ENCODE results near the gene ZIC2. TPM values are rescaled to one million over a fixed set of nuclear protein-coding genes. Genes with fewer than 3 reads are reported as not detected.
"Not testable (repeated sequence)": the region's sequence is repeated elsewhere in the genome, so short reads cannot be mapped to it uniquely, and the experiment has no call there.

Gene ZIC2
- total RNA-seq (ENCODE audit: insufficient read depth, low replicate concordance), result not detected

DNA sequence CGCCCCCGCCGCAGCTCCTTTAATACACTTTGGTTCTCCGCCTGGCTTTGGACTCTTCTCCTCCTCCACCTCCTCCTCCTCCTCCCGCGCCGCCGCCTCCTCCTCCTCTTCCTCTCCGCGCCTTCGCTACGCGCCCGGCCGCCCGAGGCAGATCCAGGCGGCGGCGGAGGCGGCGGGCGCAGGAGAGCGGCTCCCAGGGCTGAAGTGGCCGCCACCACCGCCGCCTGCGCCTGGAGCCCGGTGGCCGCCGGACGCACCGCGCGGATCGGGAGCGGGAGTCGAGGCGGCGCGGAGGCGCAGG is at the start of gene ZIC2:
Gene ZIC2 (plus strand): TSS at position 50 of the 301 bp plus-strand sequence. CDS start 281 bp downstream, outside the sequence.
- DNase-seq (ENCODE audit: low spot score), result no peak

DNA sequence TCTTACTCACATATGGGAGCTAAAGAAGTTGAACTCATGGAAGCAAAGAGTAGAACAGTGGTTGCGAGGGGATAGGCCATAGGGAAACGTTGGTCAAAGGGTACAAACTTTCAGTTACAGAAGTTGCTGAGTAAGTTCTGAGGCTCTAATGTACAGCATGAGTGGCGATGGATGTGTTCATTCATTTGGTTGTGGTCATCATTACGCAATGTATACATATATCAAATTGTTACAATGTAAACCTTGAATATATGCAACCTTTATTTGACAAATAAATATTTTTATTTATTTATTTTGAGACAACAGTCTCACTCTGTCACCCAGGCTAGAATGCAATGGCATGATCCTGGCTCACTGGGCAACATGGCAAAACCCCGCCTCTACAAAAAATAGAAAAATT is 48.7 kb upstream of the ZIC2 start:
- no peak for DNase-seq (ENCODE audit: low spot score)

DNA sequence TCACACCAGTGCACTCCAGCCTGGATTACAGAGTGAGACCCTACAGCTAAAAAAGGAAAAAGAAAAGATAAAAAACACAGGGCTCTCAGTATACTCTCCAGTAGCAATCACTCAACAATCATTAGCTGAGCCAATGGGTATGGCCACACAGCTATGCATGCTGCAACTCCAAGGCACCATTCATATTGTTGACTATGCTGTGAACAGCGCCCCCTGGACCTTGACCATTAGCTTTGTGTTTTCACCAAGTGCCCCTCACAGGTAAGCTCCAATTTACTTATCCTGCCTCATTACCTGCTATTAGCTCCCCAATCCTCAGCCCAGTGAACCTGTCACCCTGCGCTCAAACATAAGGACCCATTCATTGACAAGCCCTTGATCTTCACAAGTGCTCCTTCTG is 45.8 kb upstream of the ZIC2 start:
- DNase-seq (ENCODE audit: low spot score), result no peak

DNA sequence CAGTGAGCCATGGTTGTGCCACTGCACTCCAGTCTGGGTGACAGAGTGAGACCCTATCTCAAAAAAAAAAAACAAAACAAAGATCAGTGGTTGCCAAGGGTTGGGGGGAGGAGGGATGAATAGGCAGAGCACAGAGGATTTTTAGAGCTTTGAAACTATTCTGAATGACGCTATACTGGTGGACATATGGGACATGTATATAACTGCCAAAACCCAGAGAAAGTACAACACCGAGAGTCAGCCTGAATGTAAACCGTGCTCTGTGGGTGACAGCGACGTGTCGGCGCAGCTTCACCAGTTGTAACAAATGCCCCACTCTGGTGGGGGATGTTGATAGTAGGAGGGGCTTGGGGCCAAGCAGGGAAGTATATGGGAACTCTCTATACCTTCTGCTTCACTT is 42.9 kb upstream of the ZIC2 start:
- DNase-seq (ENCODE audit: low spot score), result no peak

DNA sequence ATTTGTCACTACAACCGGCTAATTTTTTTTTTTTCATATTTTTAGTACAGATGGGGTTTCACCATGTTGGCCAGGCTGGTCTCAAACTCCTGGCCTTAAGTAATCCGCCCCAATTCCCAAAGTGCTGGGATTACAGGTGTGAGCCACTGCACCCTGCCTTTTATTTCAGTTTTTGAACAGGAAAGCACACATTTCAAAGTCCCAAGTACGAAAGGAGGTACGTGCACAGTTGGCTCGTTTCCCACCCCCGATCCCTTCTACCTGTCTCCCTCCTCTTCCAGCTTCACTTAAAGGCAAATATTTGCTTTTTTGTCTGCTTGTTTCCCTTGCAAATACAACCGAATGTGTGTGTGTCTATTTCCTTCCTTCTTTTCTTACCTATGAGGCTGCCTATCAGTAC is 40.5 kb upstream of the ZIC2 start:
- no peak for DNase-seq (ENCODE audit: low spot score)

DNA sequence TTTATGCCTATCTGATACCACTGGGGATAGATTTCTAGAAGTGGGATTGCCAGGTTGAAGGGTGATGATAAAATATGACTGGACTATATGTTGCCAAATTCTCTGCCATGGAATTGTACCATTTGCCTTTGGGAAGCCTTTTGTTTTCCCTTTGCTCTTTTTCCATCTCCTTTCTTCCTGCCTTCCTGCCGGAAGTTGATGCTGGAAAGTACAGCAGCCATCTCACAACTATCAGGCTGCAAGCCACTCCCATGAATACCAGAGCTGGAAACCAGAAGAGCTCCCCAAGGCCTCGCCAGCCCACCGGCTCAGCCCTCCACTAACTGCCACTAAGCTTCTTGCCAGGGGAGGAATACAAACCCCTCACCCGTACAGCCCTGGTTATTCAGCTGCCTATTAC is 39.7 kb upstream of the ZIC2 start:
- no peak for DNase-seq (ENCODE audit: low spot score)

DNA sequence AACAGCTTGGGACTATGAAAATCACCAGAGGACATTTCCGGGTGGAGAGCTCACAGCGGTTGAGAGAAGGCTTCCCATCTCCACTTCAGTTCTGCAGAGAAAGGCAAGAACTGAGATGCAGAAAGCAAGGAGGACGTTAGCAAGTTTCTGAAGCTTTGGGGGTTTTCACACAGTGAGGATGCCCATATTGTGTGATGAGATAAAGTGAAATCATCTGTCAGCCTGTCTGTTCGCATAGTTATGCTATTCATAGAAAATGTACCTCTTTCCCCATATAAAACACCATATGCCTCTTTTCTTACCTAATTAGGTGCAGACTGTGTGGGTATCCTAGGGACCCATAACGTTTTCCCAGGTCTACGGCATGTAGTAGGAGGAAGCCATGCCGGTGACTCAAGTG is 37.5 kb upstream of the ZIC2 start:
- no peak for DNase-seq (ENCODE audit: low spot score)

DNA sequence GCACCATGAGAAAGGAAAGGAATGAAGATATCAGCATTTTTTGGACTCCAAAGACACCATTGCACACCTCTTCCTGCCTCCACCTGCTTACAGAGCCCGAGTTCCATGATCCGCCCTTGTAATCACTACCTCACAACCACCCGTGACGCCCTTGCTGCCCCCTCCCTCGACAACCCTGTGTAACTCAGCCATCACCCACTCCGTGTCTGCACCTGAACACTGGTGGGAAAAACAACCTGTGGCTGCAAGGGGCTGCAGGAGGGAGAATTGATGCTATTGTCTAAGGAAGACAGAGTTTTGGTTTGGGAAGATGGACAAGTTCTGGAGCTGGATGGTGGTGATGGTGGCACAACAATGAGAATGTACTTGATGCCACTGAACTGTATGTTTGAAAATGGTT is 37.0 kb upstream of the ZIC2 start:
- no peak for DNase-seq (ENCODE audit: low spot score)

DNA sequence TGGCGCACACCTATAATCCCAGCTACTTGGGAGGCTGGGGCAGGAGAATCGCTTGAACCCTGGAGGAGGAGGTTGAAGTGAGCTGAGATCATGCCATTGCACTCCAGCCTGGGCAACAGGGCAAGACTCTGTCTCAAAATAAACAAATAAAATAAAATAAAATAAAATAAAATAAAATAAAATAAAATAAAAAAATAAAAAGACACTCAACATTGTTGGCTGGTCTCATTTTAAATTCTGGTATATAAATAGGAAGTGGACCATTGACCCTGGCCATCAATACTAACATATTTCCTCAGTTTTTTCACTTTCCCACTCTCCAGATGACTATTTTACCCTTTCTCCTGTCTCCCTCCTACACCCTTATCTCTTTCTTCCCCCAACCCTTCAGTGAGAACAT is 36.1 kb upstream of the ZIC2 start:
- DNase-seq (ENCODE audit: low spot score), result not testable (repeated sequence)

DNA sequence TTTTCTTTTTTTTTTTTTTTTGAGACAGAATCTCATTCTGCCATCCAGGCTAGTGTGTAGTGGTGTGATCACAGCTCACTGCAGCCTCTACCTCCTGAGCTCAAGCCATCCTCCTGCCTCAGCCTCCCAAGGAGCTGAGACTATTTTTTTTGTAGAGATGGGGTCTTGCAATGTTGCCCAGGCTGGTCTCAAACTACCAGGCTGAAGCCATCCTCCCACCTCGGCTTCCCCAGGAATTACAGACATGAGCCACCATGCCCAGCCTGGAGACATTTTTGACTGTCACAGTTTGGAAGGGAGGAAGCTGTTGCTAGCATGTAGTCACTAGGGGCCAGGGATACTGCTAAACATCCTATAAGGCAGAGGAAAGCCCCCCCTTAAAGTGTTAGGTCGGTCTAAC is 33.9 kb upstream of the ZIC2 start:
- DNase-seq (ENCODE audit: low spot score), result no peak

DNA sequence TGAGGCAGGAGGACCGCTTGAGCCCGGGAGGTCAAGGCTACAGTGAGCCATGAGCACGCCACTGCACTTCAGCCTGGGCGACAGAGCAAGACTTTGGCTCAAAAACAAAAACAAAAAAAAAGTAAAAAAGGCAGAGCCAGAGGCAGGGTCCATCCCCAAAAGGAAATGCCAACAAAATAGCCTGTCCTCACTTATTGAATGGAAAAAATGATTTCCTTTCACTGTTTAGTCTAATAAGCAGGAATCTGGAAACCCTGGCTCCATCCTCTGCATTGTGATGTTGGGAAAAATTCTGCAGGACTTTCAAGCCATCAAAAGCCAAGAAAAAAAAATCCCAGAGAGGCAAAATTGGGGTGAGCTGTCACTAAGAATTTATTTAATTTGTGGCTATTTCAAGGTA is 33.2 kb upstream of the ZIC2 start:
- DNase-seq (ENCODE audit: low spot score), result no peak

DNA sequence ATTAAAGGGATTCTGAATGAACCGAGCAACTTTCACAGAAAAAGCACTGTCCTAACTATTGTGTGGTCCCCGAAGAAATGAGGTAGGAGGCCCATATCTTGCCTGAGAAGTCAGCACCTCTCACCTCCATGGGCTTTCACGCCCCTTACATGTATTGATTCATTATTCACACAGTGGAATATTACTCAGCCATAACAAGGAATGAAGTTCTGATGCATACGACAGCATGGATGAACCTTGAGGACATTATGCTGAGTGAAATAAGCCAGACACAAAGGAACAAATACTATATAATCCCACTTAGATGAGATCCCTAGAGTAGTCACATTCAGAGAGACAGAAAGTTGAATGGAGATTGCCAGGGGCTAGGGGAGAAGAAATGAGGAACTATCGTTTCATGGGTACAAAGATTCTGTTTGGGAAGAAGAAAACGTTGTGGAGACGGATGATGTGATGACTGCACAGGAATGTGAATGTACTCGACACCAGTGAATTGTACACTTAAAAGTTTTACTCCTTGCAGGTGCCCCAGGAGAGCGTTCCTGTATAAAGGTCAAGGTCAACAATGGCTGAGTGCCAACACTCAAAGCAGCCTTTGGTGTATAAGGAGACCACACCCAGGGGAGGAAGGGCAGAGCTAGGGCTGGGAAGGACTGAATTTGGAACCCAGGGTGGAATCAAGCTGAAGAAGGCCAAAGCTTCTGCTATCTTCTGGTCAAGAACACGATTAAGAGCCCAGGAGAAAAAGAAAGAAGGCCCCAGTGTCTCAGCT is 32.5 kb upstream of the ZIC2 start:
- DNase-seq (ENCODE audit: low spot score), result no peak

DNA sequence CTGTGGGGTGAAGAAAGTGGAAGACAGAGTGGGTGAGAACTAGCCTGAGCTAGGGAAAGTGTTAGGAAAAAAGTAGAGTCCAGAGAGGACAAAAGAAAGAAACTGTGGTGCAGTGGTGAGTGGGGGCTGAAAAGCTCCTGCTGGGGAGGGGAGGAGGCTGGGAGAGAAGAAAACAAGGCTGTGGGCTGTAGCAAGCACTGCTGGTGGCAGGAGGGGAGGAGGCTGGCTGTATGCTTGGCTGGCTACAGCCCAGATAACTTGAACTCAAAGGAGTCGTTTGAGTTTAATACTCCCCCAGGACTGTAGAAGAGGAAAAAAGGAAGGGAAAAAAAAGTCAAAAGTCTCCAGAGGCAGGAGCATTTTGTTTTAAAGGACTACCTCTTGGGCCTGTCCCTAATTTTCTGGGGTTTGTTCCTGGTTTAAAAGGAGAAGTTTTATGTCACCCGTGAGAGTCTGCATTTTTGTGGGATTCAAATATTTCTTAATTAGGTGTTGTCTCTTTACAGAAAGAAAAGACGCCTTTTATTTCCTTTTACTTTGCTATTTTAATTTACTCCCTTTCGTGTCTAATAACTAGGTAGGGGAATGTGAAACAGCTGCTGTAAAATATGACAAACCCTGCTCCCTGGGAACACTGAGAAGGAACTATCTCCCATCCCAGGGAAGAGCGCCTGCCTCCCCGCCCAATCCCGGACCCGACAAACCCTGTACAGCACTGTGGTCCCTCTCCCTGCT is 31.7 kb upstream of the ZIC2 start:
- no peak for DNase-seq (ENCODE audit: low spot score)

DNA sequence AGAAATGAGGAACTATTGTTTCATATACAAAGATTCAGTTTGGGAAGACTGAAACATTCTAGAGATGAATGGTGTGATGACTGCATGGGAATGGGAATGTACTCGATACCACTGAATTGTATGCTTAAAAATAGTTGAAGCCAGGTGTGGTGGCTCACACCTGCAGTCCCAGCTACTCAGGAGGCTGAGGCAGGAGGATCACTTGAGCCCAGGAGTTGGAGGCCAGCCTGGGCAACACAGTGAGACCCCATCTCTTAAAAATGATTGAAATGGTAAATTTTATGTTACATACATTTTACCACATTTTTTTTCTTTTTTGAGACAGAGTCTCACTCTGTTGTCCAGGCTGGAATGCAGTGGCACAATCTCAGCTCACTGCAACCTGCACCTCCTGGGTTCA is 29.9 kb upstream of the ZIC2 start:
- DNase-seq (ENCODE audit: low spot score), result not testable (repeated sequence)

DNA sequence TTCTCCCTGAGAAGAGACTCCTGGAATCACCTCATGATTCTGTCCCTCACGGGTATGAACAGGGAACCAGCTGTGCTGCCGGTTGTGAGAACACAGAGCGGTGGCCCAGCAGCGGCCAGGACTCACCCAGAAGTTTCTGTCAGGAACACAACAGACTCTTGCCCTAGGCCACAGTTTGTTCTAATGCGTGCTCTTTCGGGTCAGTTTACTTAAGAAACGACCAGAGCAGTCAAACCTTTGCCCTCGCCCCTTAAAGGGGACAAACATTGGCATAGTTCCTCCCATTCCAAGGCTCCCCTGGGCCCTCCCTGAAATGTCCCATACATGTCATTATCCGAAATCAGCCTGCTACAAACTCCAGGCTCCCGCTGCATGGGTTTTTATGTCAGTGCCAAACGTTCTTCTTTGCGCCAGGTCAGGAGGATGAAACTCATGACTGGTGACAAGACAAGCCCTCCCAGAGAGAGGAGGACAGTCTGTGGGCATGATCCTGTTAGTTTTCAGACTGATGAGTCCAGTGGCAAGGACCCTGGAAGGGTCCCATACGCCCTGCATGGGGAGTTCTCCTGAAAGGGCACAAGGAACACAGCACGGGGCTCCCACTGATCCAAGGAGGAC is 28.3 kb upstream of the ZIC2 start:
- DNase-seq (ENCODE audit: low spot score), result no peak

DNA sequence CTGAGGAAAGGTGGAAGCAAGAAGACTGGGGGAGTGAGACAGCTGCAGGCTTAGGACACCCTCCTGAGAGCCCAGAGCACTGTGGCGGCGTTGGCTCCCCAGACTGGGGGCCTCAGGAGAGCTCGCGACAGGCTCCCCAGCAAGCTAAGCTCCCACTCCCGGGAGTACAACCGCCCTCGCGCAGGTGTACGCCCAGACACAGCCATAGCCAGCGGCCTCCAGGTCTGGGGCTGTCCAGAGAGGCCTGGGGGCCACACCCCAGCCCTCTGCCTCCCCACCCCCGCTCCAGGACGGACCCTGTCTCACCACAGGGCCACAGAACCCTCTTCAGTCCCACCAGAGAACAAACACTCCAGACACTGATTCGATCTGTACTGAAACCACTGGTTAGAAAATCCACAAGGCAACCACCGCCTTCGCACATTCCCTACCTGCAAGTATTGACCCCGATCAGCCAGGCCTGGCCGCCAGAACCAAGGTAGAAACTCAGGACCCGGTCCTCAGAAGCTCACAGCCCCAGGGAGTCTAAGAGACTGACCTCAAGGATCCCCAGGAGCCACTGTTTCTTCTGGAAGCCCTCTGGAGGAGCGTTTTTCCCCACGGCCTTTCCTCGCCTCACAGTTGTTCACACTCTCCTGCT is 26.4 kb upstream of the ZIC2 start:
- no peak for DNase-seq (ENCODE audit: low spot score)

DNA sequence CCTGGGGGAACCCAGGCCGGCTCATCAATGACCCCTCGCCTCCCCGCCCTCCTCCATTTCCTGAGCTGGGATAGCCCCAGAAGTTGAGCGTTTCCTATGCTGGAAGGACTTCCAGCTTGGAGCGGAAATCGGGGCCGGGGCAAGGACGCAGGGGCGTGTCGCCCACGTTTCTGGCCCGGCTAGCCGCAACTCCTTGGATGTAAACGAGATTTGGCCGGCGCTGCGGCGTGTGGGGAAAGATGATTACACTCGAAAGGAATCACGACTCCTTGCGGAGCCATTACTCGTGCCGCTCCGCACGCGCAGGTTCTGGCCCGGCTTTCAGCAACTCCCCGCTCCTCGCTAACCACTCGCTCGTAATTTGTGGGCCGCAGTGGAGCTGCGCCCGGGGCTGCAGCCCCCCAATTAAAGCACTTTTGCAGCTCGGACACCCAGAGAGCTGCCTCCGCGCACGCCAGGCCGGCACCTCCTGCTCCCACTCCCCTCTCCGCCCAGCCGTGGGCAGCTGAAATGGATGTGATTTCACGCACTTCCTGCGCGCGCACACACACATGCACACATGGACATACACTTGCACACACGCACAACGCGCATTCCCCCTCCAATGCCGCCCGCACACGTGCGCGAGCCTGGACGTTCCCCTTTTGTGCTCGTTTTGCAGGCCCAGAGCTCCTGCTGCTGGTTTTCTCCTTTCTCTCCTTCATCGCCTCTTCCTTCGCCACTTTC is 25.7 kb upstream of the ZIC2 start:
- DNase-seq (ENCODE audit: low spot score), result no peak

DNA sequence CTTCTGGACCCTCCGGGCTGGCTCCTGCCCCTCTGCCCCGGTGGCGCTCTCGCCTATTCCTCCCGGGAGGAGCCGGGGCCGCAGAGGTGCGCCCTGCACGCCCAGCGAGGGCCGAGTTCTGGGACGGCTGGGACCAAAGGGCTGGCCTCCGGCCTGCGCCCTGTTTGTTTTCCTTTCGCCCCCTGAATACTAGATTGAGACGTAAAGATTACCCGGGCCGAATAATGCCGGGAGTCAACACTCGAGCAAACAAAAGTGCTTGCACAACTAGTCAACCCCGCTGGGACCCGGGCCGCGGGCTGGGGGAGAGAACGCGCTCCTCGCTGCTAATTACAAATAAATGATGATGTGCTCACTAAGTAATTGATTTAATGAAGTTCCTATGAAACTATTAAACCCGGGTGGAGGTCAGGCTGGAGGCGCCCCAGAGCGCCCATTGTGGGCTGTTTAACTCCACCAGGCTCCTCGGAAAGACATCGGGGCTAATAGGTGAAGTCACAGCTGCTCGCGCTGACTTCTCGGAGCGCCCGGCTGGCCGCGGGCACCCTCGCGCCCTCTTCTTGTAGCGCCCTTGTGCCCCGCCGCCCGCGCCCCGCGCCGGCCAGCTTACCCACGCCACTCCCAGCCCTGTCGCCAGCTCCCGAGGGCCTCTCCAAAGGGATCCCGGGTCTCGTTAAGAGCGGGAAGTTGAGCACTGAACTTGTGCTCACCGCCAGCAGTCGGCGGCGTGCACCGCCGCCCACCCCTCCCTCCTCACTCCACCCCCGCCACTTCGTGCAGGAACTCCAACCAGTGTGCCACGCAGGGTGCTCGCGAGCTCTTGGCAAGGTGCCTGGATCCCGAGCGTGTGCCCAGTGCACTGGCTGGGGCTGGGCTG is 24.9 kb upstream of the ZIC2 start:
- no peak for DNase-seq (ENCODE audit: low spot score)

DNA sequence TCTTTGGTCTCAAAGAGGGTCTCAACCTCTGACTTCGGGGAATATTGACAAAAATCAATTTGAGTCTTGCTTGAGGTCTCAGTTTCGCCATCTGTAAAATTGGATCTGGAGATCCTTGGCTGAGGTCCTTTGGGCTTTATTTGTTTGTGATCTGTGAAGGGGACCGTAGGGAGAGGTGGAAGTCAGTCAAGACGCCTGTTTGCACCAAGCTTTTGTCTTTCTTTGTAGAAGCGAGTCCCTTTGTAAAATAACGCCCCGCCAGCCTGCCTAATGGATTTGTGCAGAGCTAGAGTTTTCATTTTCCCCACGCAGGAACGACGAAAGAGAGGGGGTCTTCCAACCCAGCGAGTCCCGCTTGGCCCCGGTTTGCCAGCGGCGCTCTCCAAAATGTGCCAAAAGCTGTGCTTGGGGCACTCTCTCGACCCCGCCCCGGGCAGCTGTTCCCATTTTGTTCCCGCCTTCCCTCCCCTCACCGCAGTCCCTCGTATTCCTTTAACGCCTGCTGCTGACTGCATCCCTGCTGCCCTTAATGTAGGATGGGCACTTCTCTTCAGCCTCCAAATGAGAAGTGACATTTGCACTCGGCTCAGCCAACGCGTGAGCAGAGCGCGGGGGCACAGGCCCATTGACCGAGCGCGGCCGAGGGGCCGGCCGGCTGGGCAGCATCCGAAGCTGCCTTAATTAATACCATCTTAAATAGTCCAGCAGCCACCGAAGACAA is 23.0 kb upstream of the ZIC2 start:
- DNase-seq (ENCODE audit: low spot score), result no peak

DNA sequence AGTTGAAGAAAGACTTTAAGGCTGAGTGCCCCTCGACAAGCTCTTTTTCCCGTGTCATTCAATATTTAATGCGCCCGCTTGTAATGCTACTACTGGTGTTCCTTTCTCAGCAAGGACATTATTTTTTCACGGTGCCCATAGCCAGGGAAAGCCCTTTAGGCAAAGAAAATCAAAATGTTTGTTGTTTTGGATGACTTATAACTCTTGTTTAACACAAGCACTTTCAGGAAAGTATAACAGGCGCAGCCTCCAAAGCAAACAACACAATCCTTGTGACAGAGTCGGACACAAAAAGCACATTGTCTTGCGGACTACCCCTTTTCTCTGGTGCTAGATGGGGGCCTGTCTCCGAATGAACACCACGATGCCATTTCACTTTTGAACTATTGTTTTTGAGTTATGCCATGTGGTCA is 22.5 kb upstream of the ZIC2 start:
- DNase-seq (ENCODE audit: low spot score), result no peak
